ENCODE results near the gene HMX1. TPM values are rescaled to one million over a fixed set of nuclear protein-coding genes. Genes with fewer than 3 reads are reported as not detected.

HMX1 gene
- total RNA-seq, 1 donor: not detected

DNA sequence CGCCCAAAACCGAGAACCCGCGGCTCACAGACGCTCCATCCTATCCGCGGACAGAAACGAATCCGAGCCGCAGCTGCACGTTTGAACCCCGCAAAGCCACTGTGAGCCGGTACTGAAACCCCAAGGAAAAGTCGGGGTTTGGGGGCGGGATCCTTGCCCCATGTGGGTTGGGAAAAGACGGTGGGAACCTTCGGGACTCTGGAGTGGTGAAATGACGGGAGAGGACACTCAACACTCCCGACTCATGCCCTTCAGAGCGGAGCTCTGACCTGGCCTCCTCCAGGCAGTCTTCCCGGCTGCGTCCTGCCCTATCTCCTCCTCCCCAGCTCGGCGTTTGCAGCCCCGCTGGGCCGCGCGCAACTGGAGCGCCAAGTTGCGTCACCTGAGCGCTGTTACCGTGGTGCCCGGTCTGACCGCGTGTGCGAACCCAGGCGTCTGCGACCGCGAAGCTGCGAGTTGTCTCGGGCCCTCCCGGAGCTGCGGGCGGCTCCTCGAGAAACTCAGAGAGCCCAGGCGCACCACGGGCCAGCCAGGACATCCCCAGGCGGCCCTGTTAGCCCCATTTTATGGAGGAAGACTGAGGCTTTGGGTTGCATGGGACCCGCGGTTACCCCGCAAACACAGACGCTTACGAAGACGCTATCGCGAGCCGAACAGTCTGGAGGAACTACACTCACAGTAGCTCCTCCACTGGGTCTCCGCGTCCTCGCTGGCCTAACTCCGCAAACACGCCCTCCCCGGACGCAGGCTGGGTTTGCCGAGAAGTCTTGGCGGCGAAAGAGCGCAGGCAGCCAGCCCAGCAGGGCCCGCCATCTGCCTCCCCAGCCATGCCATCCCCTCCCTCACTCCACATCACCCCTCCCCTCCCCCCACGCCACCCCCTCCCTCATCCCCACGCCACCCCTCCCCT, 20.3 kb upstream of the HMX1 start:
- H3K27me3 ChIP-seq (ENCODE audit: insufficient read depth, low read length): peaks cover 31% of the 10 kb centered on the region
- no peaks in the 10 kb centered on the region for H3K4me1 ChIP-seq (ENCODE audit: insufficient read depth, low read length)
- no peak for TF ChIP-seq CTCF (IDR thresholded peaks at IDR 0.05; ENCODE audit: extremely low read depth, low read depth, low read length)
- no peak overlapping the region for H3K27ac ChIP-seq (ENCODE audit: low read depth, low read length)
- H2AFZ ChIP-seq (ENCODE audit: low read length): no peak overlapping the region
- H3K4me3 ChIP-seq (ENCODE audit: insufficient read depth, low read length): no peak overlapping the region
- no peak for DNase-seq (ENCODE audit: insufficient read length, low spot score, missing footprints)
- H3K9me3 ChIP-seq (ENCODE audit: low read depth, low read length): no peaks in the 10 kb centered on the region
- no peaks in the 10 kb centered on the region for H4K20me1 ChIP-seq (ENCODE audit: insufficient read depth, low read length)
- no peaks in the 10 kb centered on the region for H3K36me3 ChIP-seq (ENCODE audit: insufficient read depth, low read length)
- no peaks in the 10 kb centered on the region for H3K79me2 ChIP-seq (ENCODE audit: insufficient read depth, low read length)
- H3K4me2 ChIP-seq (ENCODE audit: insufficient read depth, low read length): no peak overlapping the region

DNA sequence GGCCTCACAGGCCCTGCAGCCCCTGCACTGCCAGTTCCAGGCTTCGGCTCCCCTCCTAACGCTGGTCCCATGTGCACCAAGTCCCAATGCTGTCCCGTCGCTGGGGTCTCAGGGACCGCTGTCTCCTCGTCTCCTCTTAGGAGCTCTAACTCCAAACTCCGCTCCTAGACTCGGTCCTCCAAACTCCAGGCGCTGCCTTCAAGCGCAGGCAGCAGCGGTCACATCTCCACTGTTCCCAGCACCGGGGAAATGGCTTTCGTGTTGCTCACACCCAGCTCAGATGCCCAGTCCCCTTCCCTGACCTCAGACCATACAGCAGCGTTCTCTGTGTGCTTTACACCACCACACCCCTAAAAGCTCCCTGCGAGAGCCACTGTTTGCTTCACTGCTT, 19.6 kb upstream of the HMX1 start:
- no peaks in the 10 kb centered on the region for H3K79me2 ChIP-seq (ENCODE audit: insufficient read depth, low read length)
- no peaks in the 10 kb centered on the region for H3K9me3 ChIP-seq (ENCODE audit: low read depth, low read length)
- no peak overlapping the region for H3K4me2 ChIP-seq (ENCODE audit: insufficient read depth, low read length)
- H4K20me1 ChIP-seq (ENCODE audit: insufficient read depth, low read length): no peaks in the 10 kb centered on the region
- no peak overlapping the region for H2AFZ ChIP-seq (ENCODE audit: low read length)
- TF ChIP-seq CTCF (IDR thresholded peaks at IDR 0.05; ENCODE audit: extremely low read depth, low read depth, low read length): no peak
- no peaks in the 10 kb centered on the region for H3K4me1 ChIP-seq (ENCODE audit: insufficient read depth, low read length)
- H3K36me3 ChIP-seq (ENCODE audit: insufficient read depth, low read length): no peaks in the 10 kb centered on the region
- no peak overlapping the region for H3K4me3 ChIP-seq (ENCODE audit: insufficient read depth, low read length)
- no peak overlapping the region for H3K27ac ChIP-seq (ENCODE audit: low read depth, low read length)
- DNase-seq (ENCODE audit: insufficient read length, low spot score, missing footprints): no peak
- H3K27me3 ChIP-seq (ENCODE audit: insufficient read depth, low read length): peaks cover 31% of the 10 kb centered on the region

- no peak for DNase-seq (ENCODE audit: insufficient read length, low spot score, missing footprints)
- H3K4me3 ChIP-seq (ENCODE audit: insufficient read depth, low read length): no peak overlapping the region
- H3K9me3 ChIP-seq (ENCODE audit: low read depth, low read length): no peaks in the 10 kb centered on the region
- H3K27me3 ChIP-seq (ENCODE audit: insufficient read depth, low read length): peaks cover 23% of the 10 kb centered on the region
- H3K36me3 ChIP-seq (ENCODE audit: insufficient read depth, low read length): no peaks in the 10 kb centered on the region
- H4K20me1 ChIP-seq (ENCODE audit: insufficient read depth, low read length): no peaks in the 10 kb centered on the region
- no peak overlapping the region for H3K27ac ChIP-seq (ENCODE audit: low read depth, low read length)
- no peak for TF ChIP-seq CTCF (IDR thresholded peaks at IDR 0.05; ENCODE audit: extremely low read depth, low read depth, low read length)
- no peak overlapping the region for H2AFZ ChIP-seq (ENCODE audit: low read length)
- H3K4me2 ChIP-seq (ENCODE audit: insufficient read depth, low read length): no peak overlapping the region
- H3K4me1 ChIP-seq (ENCODE audit: insufficient read depth, low read length): no peaks in the 10 kb centered on the region
- H3K79me2 ChIP-seq (ENCODE audit: insufficient read depth, low read length): no peaks in the 10 kb centered on the region
These were observed 17.2 kb upstream of the HMX1 start for GRCh38 chr4:8888856-8889255.

DNA sequence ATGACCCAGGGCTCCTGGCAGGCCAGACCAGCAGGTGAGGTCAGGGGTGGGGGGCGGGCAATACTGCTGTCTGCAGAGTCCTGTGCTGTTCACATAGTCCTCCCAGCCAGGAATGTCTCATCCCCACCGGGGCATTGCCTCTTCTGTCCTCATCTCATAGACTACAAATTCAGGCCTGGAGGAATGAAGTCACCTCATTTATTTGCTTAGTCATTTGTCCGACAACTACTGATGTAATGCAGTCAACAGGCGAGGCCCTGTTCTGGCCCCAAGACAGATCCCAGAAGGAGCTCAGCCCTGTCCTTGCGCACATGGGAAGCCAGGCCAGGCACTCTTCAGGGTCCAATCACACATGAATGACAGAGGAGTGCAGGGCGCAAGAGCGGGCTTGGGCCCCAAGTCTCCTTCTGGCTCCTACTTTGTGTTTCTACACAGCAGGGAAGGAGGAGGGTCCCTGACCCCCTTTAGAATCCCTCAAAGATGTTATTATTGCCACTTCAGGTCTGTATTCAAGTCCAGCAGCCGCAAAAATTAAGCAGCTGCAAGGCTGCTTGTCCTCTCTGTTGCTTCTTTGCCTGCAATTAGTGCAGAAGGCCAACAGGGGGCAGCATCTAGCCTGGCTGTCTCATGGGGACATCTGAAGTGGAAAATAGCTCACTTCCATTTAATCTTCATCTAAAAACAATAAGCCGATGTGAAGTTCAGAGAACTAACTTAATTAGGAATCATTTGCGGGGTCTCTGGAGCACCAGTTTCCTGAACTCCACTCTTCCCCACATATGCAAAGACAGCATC, 15.2 kb upstream of the HMX1 start:
- H3K4me3 ChIP-seq (ENCODE audit: insufficient read depth, low read length): no peak overlapping the region

More for the DNA sequence above, 15.2 kb upstream of the HMX1 start:
- H3K27me3 ChIP-seq (ENCODE audit: insufficient read depth, low read length): peaks cover 12% of the 10 kb centered on the region
- H3K4me2 ChIP-seq (ENCODE audit: insufficient read depth, low read length): no peak overlapping the region
- no peaks in the 10 kb centered on the region for H3K9me3 ChIP-seq (ENCODE audit: low read depth, low read length)
- no peak for DNase-seq (ENCODE audit: insufficient read length, low spot score, missing footprints)
- no peak for TF ChIP-seq CTCF (IDR thresholded peaks at IDR 0.05; ENCODE audit: extremely low read depth, low read depth, low read length)
- H2AFZ ChIP-seq (ENCODE audit: low read length): no peak overlapping the region
- no peaks in the 10 kb centered on the region for H3K4me1 ChIP-seq (ENCODE audit: insufficient read depth, low read length)
- no peaks in the 10 kb centered on the region for H4K20me1 ChIP-seq (ENCODE audit: insufficient read depth, low read length)
- no peak overlapping the region for H3K27ac ChIP-seq (ENCODE audit: low read depth, low read length)
- no peaks in the 10 kb centered on the region for H3K79me2 ChIP-seq (ENCODE audit: insufficient read depth, low read length)
- no peaks in the 10 kb centered on the region for H3K36me3 ChIP-seq (ENCODE audit: insufficient read depth, low read length)
